Type B pancreatic cell (in vitro differentiated cells): ENCODE results near the gene SACS. TPM values are rescaled to one million over a fixed set of nuclear protein-coding genes. Genes with fewer than 3 reads are reported as not detected.

Experiments
- DNase-seq: peaks from one replicate; pipeline ENCODE4 v3.0.0; 2021; ENCODE audit warnings: mixed read lengths; ENCODE audit not compliant: unreplicated experiment; ENCODE audit errors: extremely low spot score
- H3K27ac Mint-ChIP-seq: 2 replicates; pipeline ENCODE4 v1.8.0; 2021; ENCODE audit warnings: mild to moderate bottlenecking, mixed read lengths
- H3K27me3 Mint-ChIP-seq: 2 replicates; pipeline ENCODE4 v1.8.0; 2021; ENCODE audit warnings: mixed read lengths
- H3K36me3 Mint-ChIP-seq: 2 replicates; pipeline ENCODE4 v1.8.0; 2021; ENCODE audit warnings: mixed read lengths
- H3K4me1 Mint-ChIP-seq: one replicate; pipeline ENCODE4 v1.8.0; 2021; ENCODE audit warnings: mixed read lengths; ENCODE audit not compliant: unreplicated experiment
- H3K4me3 Mint-ChIP-seq: 2 replicates; pipeline ENCODE4 v1.8.0; 2021; ENCODE audit warnings: mild to moderate bottlenecking, mixed read lengths
- H3K9me3 Mint-ChIP-seq: 2 replicates; pipeline ENCODE4 v1.8.0; 2021; ENCODE audit warnings: mixed read lengths
- total RNA-seq: library from RNA; stranded (reverse); gene quantifications from 2 replicates; pipeline ENCODE4 v1.2.1, GENCODE V29; 2021; ENCODE audit warnings: low replicate concordance
- TF ChIP-seq, protein P1 (sequence below): fragments of 200-600 bp; sonication (generic); conservative IDR thresholded peaks from 2 replicates; pipeline ENCODE4 v1.5.0; 2021; ENCODE audit warnings: antibody characterized with exemption, mild to moderate bottlenecking

The SACS gene
- total RNA-seq, 1 donor from 2014 or later: 49.6 TPM

DNA sequence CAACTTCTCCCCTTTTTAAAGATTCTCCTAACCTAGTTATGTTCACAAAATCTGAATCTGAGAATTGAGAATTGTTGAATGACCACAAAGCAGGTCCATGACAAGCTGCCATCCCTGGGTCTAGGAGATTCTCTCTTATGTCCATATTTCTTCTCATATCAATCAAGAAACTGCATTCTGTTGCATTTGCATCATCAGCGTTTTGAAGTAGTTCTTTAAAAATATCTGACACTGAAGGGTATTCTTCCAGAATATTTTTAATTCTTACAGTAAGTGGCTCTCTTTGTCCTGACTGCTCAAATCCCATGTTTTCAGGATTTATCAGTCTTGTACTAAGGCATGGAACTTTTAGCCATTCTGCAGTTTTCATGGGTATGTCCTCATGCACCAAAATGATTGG is 94.3 kb downstream of the SACS start:
- H3K4me3 Mint-ChIP-seq: no peak overlapping the region
- H3K4me1 Mint-ChIP-seq: no peaks in the 10 kb centered on the region
- TF ChIP-seq, protein P1, sequence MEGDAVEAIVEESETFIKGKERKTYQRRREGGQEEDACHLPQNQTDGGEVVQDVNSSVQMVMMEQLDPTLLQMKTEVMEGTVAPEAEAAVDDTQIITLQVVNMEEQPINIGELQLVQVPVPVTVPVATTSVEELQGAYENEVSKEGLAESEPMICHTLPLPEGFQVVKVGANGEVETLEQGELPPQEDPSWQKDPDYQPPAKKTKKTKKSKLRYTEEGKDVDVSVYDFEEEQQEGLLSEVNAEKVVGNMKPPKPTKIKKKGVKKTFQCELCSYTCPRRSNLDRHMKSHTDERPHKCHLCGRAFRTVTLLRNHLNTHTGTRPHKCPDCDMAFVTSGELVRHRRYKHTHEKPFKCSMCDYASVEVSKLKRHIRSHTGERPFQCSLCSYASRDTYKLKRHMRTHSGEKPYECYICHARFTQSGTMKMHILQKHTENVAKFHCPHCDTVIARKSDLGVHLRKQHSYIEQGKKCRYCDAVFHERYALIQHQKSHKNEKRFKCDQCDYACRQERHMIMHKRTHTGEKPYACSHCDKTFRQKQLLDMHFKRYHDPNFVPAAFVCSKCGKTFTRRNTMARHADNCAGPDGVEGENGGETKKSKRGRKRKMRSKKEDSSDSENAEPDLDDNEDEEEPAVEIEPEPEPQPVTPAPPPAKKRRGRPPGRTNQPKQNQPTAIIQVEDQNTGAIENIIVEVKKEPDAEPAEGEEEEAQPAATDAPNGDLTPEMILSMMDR: no peak
- no peaks in the 10 kb centered on the region for H3K27me3 Mint-ChIP-seq
- H3K36me3 Mint-ChIP-seq: peaks cover 77% of the 10 kb centered on the region
- H3K27ac Mint-ChIP-seq: no peak overlapping the region
- no peak for DNase-seq
- H3K9me3 Mint-ChIP-seq: peaks cover 16% of the 10 kb centered on the region

DNA sequence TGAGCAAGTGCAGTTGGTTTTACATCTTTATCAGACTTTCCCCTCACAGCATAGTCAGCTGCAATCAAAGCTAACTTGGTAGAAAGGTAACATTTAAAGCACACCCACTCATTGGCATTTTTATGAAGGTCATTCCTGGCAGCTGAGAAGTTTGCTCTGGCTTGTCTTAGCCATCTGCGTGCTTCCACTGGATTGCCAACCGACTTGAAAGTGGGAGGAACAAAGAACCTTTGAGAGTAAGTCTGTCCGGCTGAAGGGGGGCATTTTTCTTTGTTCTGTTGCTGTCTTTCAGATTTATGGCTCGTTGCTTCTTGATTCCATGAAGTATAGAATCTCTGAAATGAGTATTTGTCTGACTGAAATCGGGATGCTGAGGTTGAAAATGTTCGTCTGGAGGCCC is 103.1 kb downstream of the SACS start:
- no peak for DNase-seq
- Mint-ChIP-seq H3K4me3 (no peak overlapping the region), H3K36me3 (peaks cover 59% of the 10 kb centered on the region), H3K27ac (no peak overlapping the region), H3K27me3 (no peaks in the 10 kb centered on the region), H3K9me3 (peaks cover 24% of the 10 kb centered on the region), H3K4me1 (no peaks in the 10 kb centered on the region)
- TF ChIP-seq, protein P1: no peak

DNA sequence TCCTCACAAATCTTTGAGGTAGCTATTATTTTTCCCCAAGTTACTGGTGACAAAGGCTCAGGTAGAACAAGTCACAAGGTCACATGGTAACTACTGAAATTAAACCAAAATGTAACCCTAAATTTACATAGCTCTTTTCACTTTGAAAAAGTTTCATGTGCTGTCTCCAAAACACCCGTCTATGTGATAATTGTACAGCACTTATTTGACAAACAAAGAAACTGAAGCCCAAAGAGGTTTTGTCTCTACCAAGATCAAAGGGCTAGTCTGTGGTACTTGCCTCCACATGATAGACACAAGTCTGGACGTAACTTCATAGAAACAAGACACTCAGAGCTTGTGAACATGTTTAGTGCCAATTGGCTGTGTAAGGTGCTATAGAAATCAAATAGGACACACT is 108.3 kb downstream of the SACS start:
- peaks cover 14% of the 10 kb centered on the region for H3K36me3 Mint-ChIP-seq
- no peaks in the 10 kb centered on the region for H3K27me3 Mint-ChIP-seq
- H3K4me1 Mint-ChIP-seq: peaks cover 20% of the 10 kb centered on the region
- no peak overlapping the region for H3K27ac Mint-ChIP-seq
- H3K4me3 Mint-ChIP-seq: no peak overlapping the region
- H3K9me3 Mint-ChIP-seq: no peaks in the 10 kb centered on the region
- DNase-seq: no peak
- TF ChIP-seq, protein P1: no peak

DNA sequence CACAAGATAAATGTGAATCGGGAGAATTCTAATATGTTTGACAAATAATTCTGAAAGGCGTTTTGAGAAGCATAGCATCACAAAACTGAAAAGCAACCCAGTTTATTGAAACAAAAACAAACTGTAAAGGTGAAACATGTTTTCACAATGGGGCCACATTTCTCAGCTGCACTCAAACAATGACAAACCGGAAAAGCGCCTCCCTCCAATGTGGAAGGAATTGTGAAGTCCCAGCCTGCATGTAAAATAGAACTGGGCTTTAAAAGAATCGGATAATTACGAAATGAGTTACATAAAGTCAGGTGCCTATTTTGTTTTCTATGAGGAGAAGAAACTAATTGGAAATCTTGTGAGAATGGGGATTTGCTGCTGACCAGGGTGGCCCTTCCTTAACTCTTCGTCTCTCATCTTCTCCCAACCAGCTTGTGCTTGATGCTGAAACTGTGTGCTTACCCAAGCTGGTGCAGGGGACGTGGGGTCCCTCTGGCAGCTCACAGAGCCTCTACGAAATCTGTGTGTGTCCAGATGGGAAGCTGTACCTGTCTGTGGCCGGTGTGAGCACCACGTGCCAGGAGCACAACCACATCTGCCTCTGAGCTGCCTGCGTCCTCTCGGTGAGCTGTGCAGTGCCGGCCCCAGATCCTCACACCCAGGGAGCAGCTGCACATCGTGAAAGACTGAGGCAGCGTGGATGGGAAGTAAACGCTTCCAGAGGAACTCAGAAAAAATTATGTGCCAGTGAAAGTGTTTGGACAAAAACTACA is 109.4 kb downstream of the SACS start:
- no peak for DNase-seq
- H3K4me3 Mint-ChIP-seq: no peak overlapping the region
- peaks cover 10% of the 10 kb centered on the region for H3K36me3 Mint-ChIP-seq
- no peaks in the 10 kb centered on the region for H3K27me3 Mint-ChIP-seq
- TF ChIP-seq, protein P1: no peak
- H3K27ac Mint-ChIP-seq: no peak overlapping the region
- peaks cover 26% of the 10 kb centered on the region for H3K4me1 Mint-ChIP-seq
- no peaks in the 10 kb centered on the region for H3K9me3 Mint-ChIP-seq

DNA sequence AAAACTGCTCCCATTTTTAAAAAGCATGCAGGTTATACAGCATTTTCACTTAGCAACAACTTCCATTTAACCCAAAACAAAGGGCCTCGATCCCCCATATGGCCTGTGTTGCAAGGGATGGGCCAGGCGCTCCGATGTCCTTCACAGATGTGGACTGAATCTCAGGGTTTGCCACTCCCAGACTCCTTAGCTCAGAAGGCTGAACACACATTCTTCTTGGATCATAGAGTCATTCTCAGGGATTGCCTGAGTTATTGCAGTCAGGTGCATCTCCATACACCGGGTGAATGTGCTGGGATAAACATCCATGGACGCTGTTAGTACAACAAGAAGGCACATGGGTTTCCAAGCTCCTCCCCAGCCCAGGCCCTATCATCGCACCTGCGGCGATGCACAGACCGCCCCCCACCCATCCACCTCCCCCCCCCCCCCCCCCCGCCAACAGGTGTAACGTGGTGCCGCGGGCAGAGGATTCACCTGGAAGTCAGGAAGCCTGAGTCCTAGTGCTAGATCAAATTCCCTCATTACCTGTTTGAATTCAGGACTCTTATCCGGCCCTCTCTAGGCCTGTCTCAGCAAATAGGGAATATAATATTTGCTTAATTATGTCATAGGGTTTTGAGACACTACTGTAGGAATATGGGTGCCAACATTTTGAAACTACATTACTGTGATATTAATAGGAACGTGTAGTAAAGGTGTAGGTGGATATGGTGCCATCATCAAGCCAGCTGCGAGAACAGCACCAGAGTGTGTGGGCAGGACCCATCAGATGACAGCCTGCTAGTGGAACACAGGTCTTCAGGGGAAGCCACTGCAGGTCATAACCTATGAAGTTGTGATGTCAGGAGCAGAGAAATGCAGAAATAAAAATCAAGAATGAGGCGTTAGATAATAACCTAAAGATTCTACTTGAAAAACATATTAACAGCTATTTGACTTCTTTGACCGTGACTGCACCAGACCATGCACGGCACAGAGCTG is 110.9 kb downstream of the SACS start:
- peaks cover 26% of the 10 kb centered on the region for H3K4me1 Mint-ChIP-seq

More for the DNA sequence above, 110.9 kb downstream of the SACS start:
- H3K27me3 Mint-ChIP-seq: no peaks in the 10 kb centered on the region
- H3K4me3 Mint-ChIP-seq: no peak overlapping the region
- TF ChIP-seq, protein P1: no peak
- H3K27ac Mint-ChIP-seq: peak overlapping the region; percentile 12
- no peaks in the 10 kb centered on the region for H3K9me3 Mint-ChIP-seq
- H3K36me3 Mint-ChIP-seq: peaks cover 10% of the 10 kb centered on the region
- no peak for DNase-seq
